ENCODE results near the gene CLCN6. TPM values are rescaled to one million over a fixed set of nuclear protein-coding genes. Genes with fewer than 3 reads are reported as not detected.

Gene CLCN6
- total RNA-seq, 1 donor from 2014 or later: 33.7 TPM

- H3K9me3 ChIP-seq: no peaks in the 10 kb centered on the region
- ATAC-seq (peak; percentile 84), DNase-seq (peak; percentile 80)
- TF ChIP-seq CTCF (IDR thresholded peaks at IDR 0.05): no peak
- intact Hi-C loops (cut with DNase I): no loop called here
- no peak overlapping the region for H3K4me3 ChIP-seq
- no peaks in the 10 kb centered on the region for H3K27me3 ChIP-seq
- peaks cover 4% of the 10 kb centered on the region for H3K4me1 ChIP-seq
- no peak overlapping the region for H3K27ac ChIP-seq
- no peaks in the 10 kb centered on the region for H3K36me3 ChIP-seq
These were observed 77.0 kb downstream of the CLCN6 start for GRCh38 chr1:11882814-11883538.

- Histone ChIP-seq H3K27ac (no peak overlapping the region), H3K27me3 (no peaks in the 10 kb centered on the region), H3K4me1 (peaks cover 4% of the 10 kb centered on the region), H3K4me3 (no peak overlapping the region), H3K36me3 (no peaks in the 10 kb centered on the region), H3K9me3 (no peaks in the 10 kb centered on the region)
- no peak for TF ChIP-seq CTCF (IDR thresholded peaks at IDR 0.05)
- DNase-seq: no peak
- intact Hi-C loops (cut with DNase I): no loop called here
- no peak for ATAC-seq
These were observed 79.9 kb downstream of the CLCN6 start for GRCh38 chr1:11885916-11886315.

- Histone ChIP-seq H3K4me3 (no peak overlapping the region), H3K27ac (no peak overlapping the region), H3K4me1 (peaks cover 4% of the 10 kb centered on the region), H3K36me3 (no peaks in the 10 kb centered on the region), H3K27me3 (peaks cover under 1% of the 10 kb centered on the region), H3K9me3 (no peaks in the 10 kb centered on the region)
- ATAC-seq (no peak), DNase-seq (no peak)
- intact Hi-C loops (cut with DNase I): no loop called here
- no peak for TF ChIP-seq CTCF (IDR thresholded peaks at IDR 0.05)
These were observed 81.1 kb downstream of the CLCN6 start for GRCh38 chr1:11886986-11887665.

- TF ChIP-seq CTCF (IDR thresholded peaks at IDR 0.05): no peak
- ATAC-seq (no peak), DNase-seq (no peak)
- Histone ChIP-seq H3K4me3 (no peak overlapping the region), H3K9me3 (no peaks in the 10 kb centered on the region), H3K4me1 (peaks cover 4% of the 10 kb centered on the region), H3K36me3 (no peaks in the 10 kb centered on the region), H3K27me3 (peaks cover 6% of the 10 kb centered on the region), H3K27ac (no peak overlapping the region)
- intact Hi-C loops (cut with DNase I): no loop called here
These were observed 81.6 kb downstream of the CLCN6 start for GRCh38 chr1:11887666-11888007.

GRCh38 chr1:11888206-11888876 is 82.3 kb downstream of the CLCN6 start:
- no peak for DNase-seq
- intact Hi-C loops (cut with DNase I): no loop called here
- no peak for ATAC-seq
- Histone ChIP-seq H3K4me3 (no peak overlapping the region), H3K36me3 (no peaks in the 10 kb centered on the region), H3K4me1 (no peaks in the 10 kb centered on the region), H3K27me3 (peaks cover 7% of the 10 kb centered on the region), H3K9me3 (no peaks in the 10 kb centered on the region), H3K27ac (no peak overlapping the region)
- TF ChIP-seq CTCF (IDR thresholded peaks at IDR 0.05): no peak
